GM03348 (cell line): ENCODE data around the gene STIMATE.

ENCODE experiments used
- DNase-seq: peaks from one replicate; pipeline ENCODE4 v3.0.0; 2012; ENCODE audit warnings: low spot score

The STIMATE gene

GRCh38 chr3:52817221-52817620 lies 80.1 kb downstream of the STIMATE start:
- DNase-seq = no peak

GRCh38 chr3:52816654-52817053 lies 80.7 kb downstream of the STIMATE start:
- no peak for DNase-seq

- no peak for DNase-seq
Measured at GRCh38 chr3:52816199-52816598, 81.1 kb downstream of the STIMATE start.

- no peak for DNase-seq
Measured at GRCh38 chr3:52813810-52814209, 83.5 kb downstream of the STIMATE start.

GRCh38 chr3:52811452-52812011 lies 85.8 kb downstream of the STIMATE start:
- no peak for DNase-seq

- DNase-seq = no peak
Measured at GRCh38 chr3:52810923-52811322, 86.4 kb downstream of the STIMATE start.

GRCh38 chr3:52809662-52810377 lies 87.5 kb downstream of the STIMATE start:
- DNase-seq = no peak

- no peak for DNase-seq
Measured at GRCh38 chr3:52809149-52809548, 88.2 kb downstream of the STIMATE start.

GRCh38 chr3:52805270-52806039 lies 91.9 kb downstream of the STIMATE start:
- DNase-seq = no peak

GRCh38 chr3:52801839-52802238 lies 95.5 kb downstream of the STIMATE start:
- peak; percentile 50 for DNase-seq

- DNase-seq = no peak
Measured at GRCh38 chr3:52800079-52800478, 97.3 kb downstream of the STIMATE start.

- DNase-seq = peak; percentile 35
Measured at GRCh38 chr3:52798978-52799476, 98.3 kb downstream of the STIMATE start.

GRCh38 chr3:52798376-52798977 lies 98.9 kb downstream of the STIMATE start:
- peak; percentile 51 for DNase-seq

- DNase-seq = no peak
Measured at GRCh38 chr3:52796411-52796810, 100.9 kb downstream of the STIMATE start.

GRCh38 chr3:52795298-52795900 lies 101.9 kb downstream of the STIMATE start:
- DNase-seq = no peak

GRCh38 chr3:52794612-52795099 lies 102.7 kb downstream of the STIMATE start, which contains the start of gene ITIH3:
Gene ITIH3 (plus strand): TSS chr3:52794796. CDS start chr3:52794804, 8 bp downstream.
- DNase-seq = no peak

- no peak for DNase-seq
Measured at GRCh38 chr3:52793702-52794611, 103.4 kb downstream of the STIMATE start.

GRCh38 chr3:52792961-52793695 lies 104.2 kb downstream of the STIMATE start:
- peak; percentile 68 for DNase-seq

- DNase-seq = no peak
Measured at GRCh38 chr3:52792413-52792812, 104.9 kb downstream of the STIMATE start.

GRCh38 chr3:52791928-52792327 lies 105.4 kb downstream of the STIMATE start:
- no peak for DNase-seq
